Stimulated activated CD8-positive, alpha-beta memory T cell treated with anti-CD3 and anti-CD28 coated beads, Interleukin-2, amount 100 ng/mL, for 1 hour (primary cell): ENCODE measurements around the gene NR5A2.

ENCODE experiments used
- DNase-seq, 2 donors: peaks; one replicate each; pipeline ENCODE4 v3.0.0-alpha.2; 2020; ENCODE audit warnings: low read depth in 2 of 2

Gene NR5A2

GRCh38 chr1:200205216-200205995, 177.9 kb downstream of the NR5A2 start:
- no peak for DNase-seq

- DNase-seq, result no peak
These were observed 178.8 kb downstream of the NR5A2 start for GRCh38 chr1:200206340-200206739.

GRCh38 chr1:200206761-200207160, 179.3 kb downstream of the NR5A2 start:
- DNase-seq, result no peak

- DNase-seq, result no peak
These were observed 180.2 kb downstream of the NR5A2 start for GRCh38 chr1:200207711-200208126.

- DNase-seq, result no peak
These were observed 183.6 kb downstream of the NR5A2 start for GRCh38 chr1:200211157-200211556.

- DNase-seq, result no peak
These were observed 185.9 kb downstream of the NR5A2 start for GRCh38 chr1:200213392-200213791.

- no peak for DNase-seq
These were observed 186.4 kb downstream of the NR5A2 start for GRCh38 chr1:200213921-200214320.

GRCh38 chr1:200215350-200215749, 187.8 kb downstream of the NR5A2 start:
- DNase-seq, result no peak

GRCh38 chr1:200217703-200218102, 190.2 kb downstream of the NR5A2 start:
- no peak for DNase-seq

- no peak for DNase-seq
These were observed 194.2 kb downstream of the NR5A2 start for GRCh38 chr1:200221614-200222282.

- no peak for DNase-seq
These were observed 195.7 kb downstream of the NR5A2 start for GRCh38 chr1:200223207-200223606.

GRCh38 chr1:200223613-200224012, 196.1 kb downstream of the NR5A2 start:
- DNase-seq, result no peak

GRCh38 chr1:200224315-200224714, 196.8 kb downstream of the NR5A2 start:
- no peak for DNase-seq

- no peak for DNase-seq
These were observed 198.9 kb downstream of the NR5A2 start for GRCh38 chr1:200226268-200226968.

GRCh38 chr1:200226969-200227303, 199.4 kb downstream of the NR5A2 start:
- DNase-seq, result no peak
